Glomerular endothelial cell (primary cell): ENCODE measurements around the gene CCDC194. TPM values are rescaled to one million over a fixed set of nuclear protein-coding genes. Genes with fewer than 3 reads are reported as not detected.

ENCODE experiments used
- DNase-seq: peaks from one replicate; pipeline ENCODE4 v3.0.0-alpha.2; 2011; ENCODE audit warnings: low read depth, low spot score; ENCODE audit errors: extremely low read depth
- total RNA-seq: library from RNA; depleted of rRNA; stranded (reverse); fragments of >200 nt; gene quantifications from 2 replicates; pipeline ENCODE4 v1.2.3, GENCODE V29; 2015

The CCDC194 gene
- total RNA-seq, 1 donor from 2014 or later: not detected

DNA sequence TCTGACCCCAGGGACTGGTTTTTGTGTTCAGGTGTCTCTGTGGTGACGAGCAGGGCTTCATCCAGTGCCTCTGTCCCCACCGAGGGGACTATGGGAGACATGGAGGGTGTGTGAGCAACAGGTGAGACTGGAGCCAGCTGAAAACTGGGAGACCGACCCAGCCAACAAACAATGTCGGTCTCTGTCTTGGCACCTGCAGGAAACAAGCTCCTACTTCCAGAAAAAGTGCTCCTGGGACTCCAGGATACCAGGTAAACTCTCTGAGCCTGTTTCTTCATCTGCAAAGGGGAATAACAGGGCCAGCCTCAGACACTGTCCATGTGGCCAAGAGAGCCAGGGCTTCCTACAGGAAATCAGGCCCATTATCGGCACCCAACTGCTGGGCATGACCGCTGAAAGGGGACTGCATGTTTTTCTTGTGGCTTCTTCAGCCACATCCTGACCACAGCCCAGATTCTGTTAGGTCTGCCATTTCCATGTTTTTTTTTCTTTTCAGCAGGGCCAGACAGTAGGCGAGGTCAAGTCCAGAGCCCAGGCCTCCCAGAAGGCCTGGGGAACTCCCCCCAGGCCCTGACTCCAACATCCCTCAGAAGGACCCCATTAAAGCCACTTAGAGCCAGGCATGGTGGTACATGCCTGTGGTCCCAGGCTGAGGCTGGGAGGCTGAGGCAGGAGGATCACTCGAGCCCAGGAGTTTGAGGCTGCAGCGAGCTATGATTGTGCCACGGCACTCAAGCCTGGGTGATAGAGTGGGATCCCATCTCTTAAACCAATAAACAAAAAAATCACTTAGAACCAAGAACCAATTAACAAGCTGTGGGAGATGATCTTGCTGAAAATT, 12.3 kb upstream of the CCDC194 start:
- no peak for DNase-seq

DNA sequence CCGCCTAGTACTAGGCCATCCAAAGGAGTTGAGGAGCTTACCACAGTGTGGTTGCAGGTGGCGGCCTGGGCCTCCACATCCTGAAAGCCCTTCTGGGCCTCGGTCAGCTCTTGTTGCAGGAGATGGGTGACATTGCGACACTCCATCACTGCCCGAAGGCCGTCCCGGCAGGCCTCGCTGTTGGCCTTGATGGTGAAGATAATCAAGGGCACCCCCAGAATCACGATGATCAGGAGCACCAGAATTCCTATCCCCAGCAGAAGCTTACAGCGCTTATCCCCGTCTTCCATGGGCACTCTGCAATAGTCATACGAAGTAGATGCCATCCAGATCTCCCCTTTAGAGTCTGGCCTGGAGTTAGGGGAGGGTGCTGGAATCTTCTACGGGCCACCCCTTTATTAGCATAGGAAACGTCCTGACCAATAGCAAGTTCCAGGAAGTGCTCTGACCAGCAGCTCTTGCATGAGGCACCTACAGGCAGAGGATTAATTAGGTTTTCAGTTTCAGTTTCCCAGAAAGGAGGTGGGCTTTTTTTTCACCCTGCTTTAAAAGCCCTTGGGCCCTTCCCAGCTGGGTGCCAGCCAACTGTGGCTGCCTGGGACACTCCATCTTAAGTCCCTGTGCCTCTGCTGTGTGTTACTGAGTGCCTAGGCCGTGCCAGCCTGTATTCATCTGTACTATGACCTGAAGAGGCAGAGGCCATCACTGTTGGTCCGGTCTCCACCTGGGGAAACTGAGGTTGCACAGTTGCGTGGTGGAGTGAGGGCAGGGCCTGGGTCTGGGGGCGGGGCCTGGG, 11.5 kb upstream of the CCDC194 start, which contains the start of gene BST2:
Gene BST2, minus strand, starts transcription at position 381 of the 796 bp plus-strand sequence. Its CDS starts 55 bp downstream, at position 326.
- DNase-seq: no peak

DNA sequence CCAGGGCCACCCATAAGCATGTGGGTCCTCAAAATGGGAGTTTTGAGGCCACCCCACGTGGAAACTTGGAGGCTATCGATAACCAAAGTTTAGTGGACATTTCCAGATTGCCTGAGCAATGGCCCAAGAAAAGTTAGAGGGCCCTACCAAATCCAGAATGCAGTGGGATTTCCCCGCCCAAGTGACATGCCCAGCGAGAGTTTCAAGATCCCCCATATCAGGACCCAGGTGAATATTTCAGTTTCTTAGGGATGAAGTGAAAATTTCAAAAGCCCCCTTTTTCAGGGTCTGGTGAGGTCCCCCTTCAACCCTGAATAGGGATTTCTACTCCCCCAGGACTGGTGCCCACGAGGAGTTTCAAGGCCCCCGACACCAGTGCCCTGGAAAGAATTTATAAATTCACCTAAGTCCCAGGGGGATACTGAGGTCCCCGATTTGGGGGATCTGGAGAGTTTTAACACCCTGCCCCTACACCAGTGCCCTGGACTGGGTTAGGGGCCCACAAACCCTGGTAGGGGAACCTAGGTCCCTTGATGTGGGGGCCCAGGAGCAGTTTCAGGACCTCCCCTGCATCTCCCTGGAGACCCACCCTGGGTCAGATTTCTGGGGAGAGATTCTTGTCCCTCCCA, 10.7 kb upstream of the CCDC194 start:
- DNase-seq: no peak

DNA sequence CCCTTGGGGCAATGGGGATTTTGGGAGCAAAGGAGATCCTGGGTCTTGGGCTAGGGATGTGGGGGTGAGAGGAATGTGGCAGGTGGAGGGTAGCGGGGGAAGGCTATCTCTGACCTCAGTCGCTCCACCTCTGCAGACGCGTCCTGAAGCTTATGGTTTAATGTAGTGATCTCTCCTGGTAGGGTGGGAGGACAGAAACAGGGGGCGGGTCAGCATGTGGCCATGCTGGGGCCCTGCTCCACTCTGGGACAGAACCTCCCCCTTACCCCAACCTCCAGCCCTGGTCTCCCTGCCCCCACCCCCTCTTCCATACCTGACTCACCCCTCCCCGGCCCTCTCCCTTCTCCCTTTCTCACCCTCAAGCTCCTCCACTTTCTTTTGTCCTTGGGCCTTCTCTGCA, 10.0 kb upstream of the CCDC194 start:
- DNase-seq: no peak

DNA sequence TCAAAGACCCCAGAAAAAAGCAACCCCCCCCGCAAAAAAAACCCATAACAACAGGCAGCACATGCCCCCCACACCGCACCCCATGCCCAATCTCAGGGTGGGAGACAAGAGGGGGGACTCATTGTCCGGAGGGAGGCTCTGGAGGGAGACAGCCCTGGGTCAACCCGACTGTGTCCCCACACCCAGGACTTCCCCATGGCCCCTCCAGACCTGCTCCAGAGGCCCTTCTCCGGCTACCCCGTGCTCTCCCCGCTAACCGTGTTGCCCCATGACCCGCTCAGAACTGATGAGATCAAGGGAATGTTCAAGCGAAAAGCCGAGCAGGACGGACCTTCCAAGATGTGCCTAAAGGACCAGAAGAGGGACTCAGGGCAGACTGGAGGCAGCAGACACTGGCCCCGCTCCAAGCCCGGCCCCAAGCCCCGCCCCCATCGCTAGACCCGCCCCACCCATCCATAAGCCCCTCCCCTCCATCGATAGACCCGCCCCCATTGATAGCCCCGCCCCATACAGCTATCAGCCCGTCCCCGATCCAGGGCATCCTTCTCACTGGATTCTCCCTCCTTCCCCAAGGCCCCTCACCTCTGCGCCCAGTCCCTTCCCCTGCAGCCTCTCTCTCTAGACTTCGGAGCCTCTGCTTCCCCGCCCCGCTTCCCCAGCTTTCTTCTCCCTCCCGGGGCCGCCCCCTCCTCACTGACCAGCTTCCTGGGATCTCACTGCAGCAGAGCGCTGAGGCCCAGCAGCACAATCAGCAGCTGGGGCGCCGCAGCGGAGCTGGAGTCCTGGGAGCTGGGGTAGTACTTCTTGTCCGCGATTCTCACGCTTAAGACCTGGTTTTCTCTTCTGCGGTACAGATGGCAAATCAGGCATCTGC, 9.2 kb upstream of the CCDC194 start:
- no peak for DNase-seq

DNA sequence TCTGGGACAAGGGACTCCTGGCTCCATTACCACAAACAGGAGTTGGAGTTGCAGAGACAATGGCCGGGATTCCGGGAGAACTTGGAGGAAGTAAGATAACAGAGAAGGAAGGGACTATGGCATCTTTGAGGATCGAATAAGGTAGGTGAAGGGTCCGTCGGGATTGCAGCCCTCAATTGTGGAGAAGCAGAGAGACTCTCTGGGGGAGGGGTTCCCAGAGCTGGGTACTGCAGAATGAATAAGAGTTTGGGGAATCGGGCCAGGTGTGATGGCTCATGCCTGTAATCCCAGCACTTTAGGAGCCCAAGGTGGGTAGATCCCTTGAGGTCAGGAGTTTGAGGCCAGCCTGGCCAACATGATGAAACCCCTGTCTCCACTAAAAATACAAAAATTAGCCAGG, 7.6 kb upstream of the CCDC194 start:
- DNase-seq: no peak

DNA sequence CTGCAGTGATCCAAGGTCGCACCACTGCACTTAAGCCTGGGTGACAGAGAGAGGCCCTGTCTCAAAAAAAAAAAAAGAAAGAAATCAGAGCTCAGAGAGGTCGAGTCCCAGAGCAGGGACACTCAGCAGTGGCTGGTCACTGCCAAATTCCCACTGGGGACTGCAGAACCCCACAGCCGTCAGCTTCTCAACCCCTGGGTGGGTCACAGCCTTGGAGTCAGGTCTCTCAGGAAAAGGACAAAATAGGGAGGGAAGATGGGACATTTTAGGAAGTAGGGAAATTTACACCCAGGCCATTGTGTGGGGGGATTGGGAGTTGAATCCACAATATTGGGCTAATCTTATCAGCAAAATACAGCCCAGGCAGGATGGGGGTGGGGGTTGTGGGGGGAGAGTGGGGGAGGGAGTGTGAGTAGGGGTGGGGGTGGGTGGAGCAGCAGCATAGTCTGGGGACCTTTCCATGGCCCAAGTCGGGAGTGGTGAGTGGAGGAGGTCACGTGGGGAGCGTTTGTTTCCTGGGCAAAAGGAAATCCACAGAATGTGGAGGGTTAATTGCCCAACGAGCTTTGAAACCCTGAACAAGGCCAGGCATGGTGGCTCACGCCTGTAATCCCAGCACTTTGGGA, 5.0 kb upstream of the CCDC194 start:
- DNase-seq: no peak

DNA sequence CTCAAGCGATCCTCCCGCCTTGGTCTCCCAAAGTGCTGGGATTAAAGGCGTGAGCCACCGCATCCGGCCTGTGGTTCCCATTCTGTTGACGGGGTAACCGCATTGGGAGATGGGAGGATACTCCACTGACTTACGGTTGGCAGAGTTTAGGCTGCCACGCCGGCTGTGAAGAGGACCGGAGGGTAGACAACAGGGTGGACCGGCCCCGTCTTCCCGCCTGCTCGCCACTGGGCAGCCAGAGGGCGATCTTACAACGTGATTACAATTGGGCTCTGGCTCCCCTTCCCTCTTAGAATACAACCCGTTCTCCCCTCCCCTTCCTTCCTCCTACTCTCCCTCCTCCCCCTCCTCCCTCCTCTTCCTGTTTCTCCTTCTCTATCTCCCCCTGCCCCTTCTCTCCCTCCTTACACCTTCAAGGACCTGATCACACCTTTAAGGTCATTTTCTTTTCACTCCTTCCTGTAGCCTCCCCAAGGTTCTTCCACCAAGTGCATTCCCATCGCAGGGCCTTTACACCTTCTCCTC, 957 bp upstream of the CCDC194 start:
- DNase-seq: no peak

DNA sequence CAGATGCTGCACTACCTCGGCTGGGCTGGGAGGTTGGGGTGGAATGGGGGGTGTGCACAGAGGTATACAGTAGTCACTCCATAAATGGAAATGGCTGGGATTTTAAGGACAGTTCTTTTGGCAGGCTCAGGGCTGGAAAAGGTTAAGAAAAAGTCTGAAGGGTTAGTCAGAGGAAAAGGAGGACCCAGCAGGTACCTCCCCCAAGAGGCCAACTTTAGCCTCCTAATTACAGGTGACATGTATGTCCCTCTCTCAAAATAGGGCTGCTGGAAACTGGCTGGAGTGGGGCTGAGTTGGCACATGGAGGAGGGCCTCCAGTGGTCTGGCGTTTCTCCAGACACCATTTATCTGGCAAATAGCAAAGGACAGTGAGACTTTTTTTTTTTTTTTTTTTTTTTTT, 994 bp downstream of the CCDC194 start:
- DNase-seq: no peak

DNA sequence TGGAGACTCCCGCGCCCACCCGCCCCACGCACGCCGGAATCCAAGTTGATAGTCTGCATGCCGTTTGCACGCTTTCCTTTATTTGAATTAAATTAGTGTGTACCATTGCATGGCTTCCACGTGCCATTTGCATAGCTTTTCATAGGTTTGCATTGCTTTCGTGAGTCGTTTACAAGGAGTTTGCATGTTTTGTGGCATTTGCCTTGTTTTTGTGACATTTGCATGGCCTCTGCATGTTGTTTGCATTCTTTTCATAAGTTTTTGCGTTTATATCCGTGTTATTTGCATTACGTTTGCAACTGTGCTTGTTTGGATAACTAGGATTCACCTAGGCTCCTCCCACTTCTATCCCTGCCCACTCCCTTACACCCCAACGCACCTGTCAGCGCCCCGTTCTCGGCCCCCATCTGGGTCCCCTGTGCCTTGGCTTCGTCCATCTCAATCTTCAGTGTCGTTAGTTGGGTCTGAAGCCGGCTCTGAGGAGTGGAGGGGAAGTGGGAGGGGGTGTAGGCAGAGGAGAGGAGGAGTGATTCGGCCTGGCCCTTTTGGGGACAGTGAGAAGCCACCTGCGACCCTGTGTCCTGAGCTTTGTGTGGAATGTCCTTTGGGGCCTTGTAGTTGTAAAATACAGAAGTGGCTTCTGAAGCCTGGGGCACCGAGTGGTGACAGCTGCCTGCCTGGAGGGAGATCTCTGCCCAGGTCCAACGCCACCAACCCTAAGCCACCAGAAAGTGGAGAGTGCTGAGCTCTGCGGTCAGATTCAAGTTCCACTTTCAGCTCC, 2.4 kb downstream of the CCDC194 start:
- no peak for DNase-seq

DNA sequence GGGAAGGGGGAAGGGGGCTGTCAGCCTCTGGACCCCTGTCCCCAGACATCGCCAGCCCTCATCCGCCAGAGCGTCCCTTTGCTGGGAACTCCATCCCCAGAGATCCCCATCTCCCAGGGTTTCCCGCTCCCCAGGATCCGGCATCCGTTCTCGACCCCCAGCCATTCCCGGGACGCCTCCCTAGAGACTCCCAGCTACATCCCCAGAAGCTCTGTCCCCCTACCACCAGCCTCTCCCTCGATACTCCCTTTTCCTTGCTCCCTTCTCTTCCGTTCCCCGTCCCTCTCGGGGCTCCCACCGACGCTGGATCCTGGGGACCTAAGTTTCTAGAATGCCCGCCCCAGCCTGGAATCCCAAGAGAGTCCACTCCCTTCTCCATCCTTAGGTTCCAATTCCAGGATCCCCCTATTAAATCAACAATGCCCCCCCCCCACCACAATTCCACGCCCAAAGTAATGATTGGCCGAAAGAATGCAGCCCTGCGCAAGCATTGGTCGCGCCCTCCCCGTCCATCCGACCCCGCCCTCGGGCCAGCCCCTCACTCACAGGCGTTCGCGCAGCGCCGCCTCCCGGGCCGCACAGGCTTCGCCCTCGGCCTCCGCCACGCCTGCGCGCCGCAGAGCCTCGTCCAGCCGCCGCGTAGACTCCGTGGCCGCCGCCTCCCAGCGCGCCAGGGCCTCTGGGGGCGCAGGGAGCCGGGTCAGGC, 3.2 kb downstream of the CCDC194 start:
- DNase-seq: no peak

DNA sequence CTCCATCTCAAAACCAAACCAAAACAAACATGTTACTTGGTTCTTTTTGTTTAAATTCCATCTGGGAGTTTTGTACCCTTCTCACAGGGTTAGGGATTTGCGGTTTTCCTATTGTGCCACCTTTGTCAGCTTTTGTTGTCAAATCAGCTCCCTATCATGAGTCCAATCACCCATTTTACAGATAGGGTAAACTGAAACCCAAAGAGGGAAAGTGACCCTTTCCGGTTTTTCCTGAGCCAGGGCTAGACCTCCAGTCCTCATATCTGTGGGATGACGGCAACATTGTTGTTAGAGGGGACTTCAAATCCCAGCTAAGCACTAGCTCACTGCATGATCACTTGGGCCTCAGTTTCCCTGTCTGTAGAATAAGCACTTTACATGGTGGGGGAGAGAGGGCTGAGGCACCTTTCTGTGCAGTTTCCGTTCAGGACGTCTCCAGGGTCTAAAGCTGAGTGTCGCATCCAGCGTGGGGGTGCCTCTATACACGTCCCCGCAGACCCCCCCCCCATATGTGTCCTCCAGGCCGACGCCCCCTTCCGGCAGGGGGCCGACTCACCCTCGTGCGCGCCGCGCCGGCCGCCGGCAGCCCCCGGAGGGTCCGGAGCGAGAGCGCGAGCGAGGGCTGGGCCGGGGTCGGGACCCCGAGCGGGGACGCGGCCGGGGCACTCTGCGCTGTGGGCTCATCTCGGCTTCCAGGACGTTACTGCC, 3.9 kb downstream of the CCDC194 start:
- no peak for DNase-seq

DNA sequence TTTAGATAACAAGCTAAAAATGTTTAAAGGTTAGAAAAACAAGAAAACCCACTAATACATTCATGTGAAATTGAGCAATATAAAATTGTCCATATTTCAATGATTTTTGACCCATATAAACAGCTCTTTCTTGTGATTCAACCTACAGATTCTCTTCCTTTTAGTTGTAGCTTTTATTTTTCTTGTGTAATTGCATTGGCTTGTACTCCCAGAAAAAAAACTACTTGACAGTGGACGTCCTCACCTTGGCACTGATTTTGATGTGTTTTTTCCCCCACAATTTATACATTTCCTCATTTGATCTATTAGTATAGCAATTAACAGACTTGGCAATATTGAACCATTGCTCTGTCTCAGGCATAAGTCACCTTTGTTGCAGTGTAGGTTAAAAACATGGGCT, 4.7 kb downstream of the CCDC194 start:
- DNase-seq: no peak

DNA sequence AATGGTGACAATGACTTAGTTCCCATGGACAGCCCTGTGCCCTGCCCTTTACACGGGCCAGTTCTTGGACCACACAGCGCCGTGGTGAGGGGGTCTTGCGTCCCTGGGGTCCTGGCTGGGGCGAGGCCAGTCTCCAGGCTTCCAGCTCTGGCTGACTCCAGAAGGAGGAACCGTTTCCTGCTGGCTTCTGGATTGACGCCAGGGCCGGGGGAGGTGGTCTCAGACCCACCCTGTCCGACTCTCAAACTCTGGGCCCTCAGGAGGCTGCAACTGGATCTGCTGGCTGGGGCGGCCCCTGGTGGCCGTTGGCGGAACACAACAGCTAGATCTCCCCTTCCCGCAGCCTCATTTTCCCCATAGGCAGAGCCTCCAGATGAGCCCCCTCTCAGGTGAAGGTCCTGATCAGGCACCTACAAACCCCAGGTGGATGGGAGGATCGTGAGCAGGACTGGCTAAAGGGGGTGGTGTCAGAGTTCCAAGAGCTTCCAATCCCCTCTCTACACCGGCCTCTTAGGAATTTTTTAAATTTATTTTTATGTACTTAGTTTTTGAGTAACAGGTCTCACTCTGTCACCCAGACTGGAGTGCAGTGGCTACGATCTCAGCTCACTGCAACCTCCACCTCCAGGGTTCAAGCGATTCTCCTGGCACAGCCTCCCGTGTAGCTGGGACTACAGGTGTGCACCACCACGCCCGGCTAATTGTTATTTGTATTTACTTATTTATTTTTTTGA, 8.0 kb downstream of the CCDC194 start:
- DNase-seq: no peak

DNA sequence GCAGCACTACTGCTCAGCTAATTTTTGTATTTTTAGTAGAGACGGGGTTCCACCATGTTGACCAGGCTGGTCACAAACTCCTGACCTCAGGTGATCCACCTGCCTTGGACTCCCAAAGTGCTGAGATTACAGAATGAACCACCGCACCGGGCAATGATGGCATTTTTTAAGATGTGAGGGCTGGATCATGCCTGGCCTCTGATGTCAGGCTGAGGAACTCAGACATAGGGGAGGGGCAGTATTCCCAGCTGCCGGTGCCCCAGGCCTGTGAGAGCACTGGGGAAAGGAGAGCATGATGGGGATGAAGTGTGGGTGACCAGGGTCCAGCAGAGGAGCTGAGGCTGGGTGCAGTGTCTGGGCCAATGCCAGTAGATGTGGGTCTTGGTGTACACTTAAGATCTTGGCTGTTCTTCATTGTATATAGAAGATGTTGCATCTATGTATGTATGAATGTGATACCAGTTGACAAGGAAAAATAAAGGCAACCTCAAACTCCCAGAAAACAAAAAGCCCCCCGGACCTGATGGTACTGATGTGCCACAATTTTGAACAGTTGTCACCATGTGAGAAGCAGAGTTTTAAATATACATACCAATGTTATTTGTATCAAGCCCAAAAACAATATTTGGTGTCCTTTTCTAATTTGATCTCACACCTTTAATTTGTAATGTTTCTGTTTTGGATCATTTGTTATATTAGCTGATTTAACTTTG, 13.4 kb downstream of the CCDC194 start:
- no peak for DNase-seq

DNA sequence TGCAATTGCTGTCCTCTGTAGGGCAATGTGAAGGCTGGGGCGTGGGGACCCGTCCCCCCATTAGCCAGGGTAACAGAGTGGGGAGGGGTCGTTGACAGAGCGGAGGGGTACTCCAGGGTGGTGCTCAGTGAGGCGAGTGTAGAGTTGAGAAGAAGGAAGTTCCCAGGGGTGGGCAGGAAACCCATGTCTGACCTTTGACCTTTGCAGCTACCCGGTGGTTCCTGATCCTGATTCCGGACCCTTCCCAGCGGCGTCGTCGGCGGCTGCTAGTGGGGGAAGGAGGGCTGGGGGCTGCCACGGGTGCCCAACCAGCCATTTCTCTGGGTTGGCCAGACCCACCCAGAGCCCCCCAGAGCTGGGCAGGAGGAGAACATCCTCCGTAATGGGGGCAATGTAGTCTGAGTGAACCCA, 14.8 kb downstream of the CCDC194 start:
- no peak for DNase-seq
